ENCODE data around the gene PEX10. TPM values are rescaled to one million over a fixed set of nuclear protein-coding genes. Genes with fewer than 3 reads are reported as not detected.

The PEX10 gene
- total and polyA plus RNA-seq, 4 donors: 6.2 to 16.4 (median 11.8) TPM

- TF ChIP-seq MAX (IDR thresholded peaks at IDR 0.05): no peak
- TF ChIP-seq RXRA (IDR thresholded peaks at IDR 0.05): no peak
- no peak for TF ChIP-seq FOXA1 (IDR thresholded peaks at IDR 0.05)
- TF ChIP-seq ZBTB33 (IDR thresholded peaks at IDR 0.05): no peak
- TF ChIP-seq SP1 (IDR thresholded peaks at IDR 0.05): no peak
- no peak for TF ChIP-seq FOXA2 (IDR thresholded peaks at IDR 0.05)
- no peak for TF ChIP-seq HNF4A (conservative IDR thresholded peaks at IDR 0.05)
- Histone ChIP-seq H3K4me1 (ENCODE audit: control insufficient read depth in 4 of 4, insufficient read depth in 4 of 4, low read length in 3 of 4) (peaks cover 12 to 23% (median 18%) of the 10 kb centered on the region in 4 donors), H3K9me3 (ENCODE audit: control insufficient read depth in 4 of 4, low read length in 3 of 4) (no peaks in the 10 kb centered on the region), H3K36me3 (ENCODE audit: control insufficient read depth in 4 of 4, insufficient read depth in 3 of 4, low read depth in 1 of 4, low read length in 3 of 4) (peaks cover 0 to 3% (median 0%) of the 10 kb centered on the region in 4 donors), H3K27ac (ENCODE audit: low read depth in 1 of 2, low read length in 2 of 2) (no peak overlapping the region), H3K4me3 (ENCODE audit: low read depth in 1 of 3, low read length in 3 of 3) (no peak overlapping the region), H3K27me3 (ENCODE audit: control insufficient read depth in 4 of 4, insufficient read depth in 4 of 4, low read length in 3 of 4) (peaks cover 0 to 1% (median 0%) of the 10 kb centered on the region in 4 donors), H3K9ac (ENCODE audit: low read depth in 1 of 2, low read length in 2 of 2) (no peak overlapping the region)
- WGBS: 84% methylated on average over 18 of the region's 18 CpGs
- no peak for DNase-seq (ENCODE audit: low spot score)
Measured at GRCh38 chr1:2458687-2459086, 46.3 kb upstream of the PEX10 start.

GRCh38 chr1:2457444-2457843, 45.1 kb upstream of the PEX10 start:
- no peak for TF ChIP-seq JUND (IDR thresholded peaks at IDR 0.05)
- TF ChIP-seq GABPA (IDR thresholded peaks at IDR 0.05 in 1 of 2, conservative IDR thresholded peaks at IDR 0.05 in 1 of 2): no peak
- H3K9me3 ChIP-seq (ENCODE audit: control insufficient read depth in 4 of 4, low read length in 3 of 4): no peaks in the 10 kb centered on the region
- no peak overlapping the region for H3K27ac ChIP-seq (ENCODE audit: low read depth in 1 of 2, low read length in 2 of 2)
- no peak overlapping the region for H3K9ac ChIP-seq (ENCODE audit: low read depth in 1 of 2, low read length in 2 of 2)
- peaks cover 12 to 23% (median 18%) of the 10 kb centered on the region in 4 donors for H3K4me1 ChIP-seq (ENCODE audit: control insufficient read depth in 4 of 4, insufficient read depth in 4 of 4, low read length in 3 of 4)
- WGBS: 83% methylated on average over 17 of the region's 17 CpGs
- no peak for DNase-seq (ENCODE audit: low spot score)
- peaks cover 0 to 1% (median 0%) of the 10 kb centered on the region in 4 donors for H3K27me3 ChIP-seq (ENCODE audit: control insufficient read depth in 4 of 4, insufficient read depth in 4 of 4, low read length in 3 of 4)
- H3K36me3 ChIP-seq (ENCODE audit: control insufficient read depth in 4 of 4, insufficient read depth in 3 of 4, low read depth in 1 of 4, low read length in 3 of 4): peaks cover 0 to 3% (median 0%) of the 10 kb centered on the region in 4 donors
- H3K4me3 ChIP-seq (ENCODE audit: low read depth in 1 of 3, low read length in 3 of 3): no peak overlapping the region

GRCh38 chr1:2455757-2456156, 43.4 kb upstream of the PEX10 start:
- H3K36me3 ChIP-seq (ENCODE audit: control insufficient read depth in 4 of 4, insufficient read depth in 3 of 4, low read depth in 1 of 4, low read length in 3 of 4): peaks cover 0 to 3% (median 0%) of the 10 kb centered on the region in 4 donors
- peaks cover 0 to 3% (median 0%) of the 10 kb centered on the region in 4 donors for H3K27me3 ChIP-seq (ENCODE audit: control insufficient read depth in 4 of 4, insufficient read depth in 4 of 4, low read length in 3 of 4)
- H3K27ac ChIP-seq (ENCODE audit: low read depth in 1 of 2, low read length in 2 of 2): no peak overlapping the region
- no peaks in the 10 kb centered on the region for H3K9me3 ChIP-seq (ENCODE audit: control insufficient read depth in 4 of 4, low read length in 3 of 4)
- TF ChIP-seq SP1 (IDR thresholded peaks at IDR 0.05): no peak
- TF ChIP-seq FOXA1 (IDR thresholded peaks at IDR 0.05): no peak
- TF ChIP-seq CTCF (IDR thresholded peaks at IDR 0.05; ENCODE audit: low read depth, low read length, missing input control): no peak
- TF ChIP-seq HNF4G (IDR thresholded peaks at IDR 0.05): no peak
- no peak for TF ChIP-seq TAF1 (conservative IDR thresholded peaks at IDR 0.05)
- TF ChIP-seq ZBTB33 (IDR thresholded peaks at IDR 0.05): no peak
- TF ChIP-seq ATF3 (IDR thresholded peaks at IDR 0.05): no peak
- TF ChIP-seq EGR1 (IDR thresholded peaks at IDR 0.05; ENCODE audit: low read depth in 2 of 2): no peak
- no peak for TF ChIP-seq REST (IDR thresholded peaks at IDR 0.05)
- no peak for TF ChIP-seq FOXA2 (IDR thresholded peaks at IDR 0.05)
- no peak for TF ChIP-seq MAX (IDR thresholded peaks at IDR 0.05)
- no peak for TF ChIP-seq HNF4A (conservative IDR thresholded peaks at IDR 0.05)
- TF ChIP-seq JUND (IDR thresholded peaks at IDR 0.05): no peak
- TF ChIP-seq NR2F2 (IDR thresholded peaks at IDR 0.05): no peak
- no peak for TF ChIP-seq YY1 (IDR thresholded peaks at IDR 0.05)
- H3K4me1 ChIP-seq (ENCODE audit: control insufficient read depth in 4 of 4, insufficient read depth in 4 of 4, low read length in 3 of 4): peaks cover 7 to 14% (median 10%) of the 10 kb centered on the region in 4 donors
- DNase-seq (ENCODE audit: low spot score): no peak
- 77% methylated on average over 21 of the region's 21 CpGs for WGBS
- H3K4me3 ChIP-seq (ENCODE audit: low read depth in 1 of 3, low read length in 3 of 3): no peak overlapping the region
- no peak overlapping the region for H3K9ac ChIP-seq (ENCODE audit: low read depth in 1 of 2, low read length in 2 of 2)
